Measurements from ENCODE around the gene CAPN7.

CAPN7 gene

GRCh38 chr3:15211937-15212336, 5.9 kb downstream of the CAPN7 start:
- no peak for TF ChIP-seq CTCF (IDR thresholded peaks at IDR 0.05; ENCODE audit: control insufficient read depth, extremely low read depth, insufficient read depth)
- H3K4me3 ChIP-seq (ENCODE audit: low read depth, low read length), result no peak overlapping the region
- no peak for DNase-seq (ENCODE audit: low read depth)

GRCh38 chr3:15214758-15215157, 8.7 kb downstream of the CAPN7 start:
- no peak overlapping the region for H3K4me3 ChIP-seq (ENCODE audit: low read depth, low read length)
- TF ChIP-seq CTCF (IDR thresholded peaks at IDR 0.05; ENCODE audit: control insufficient read depth, extremely low read depth, insufficient read depth), result no peak
- DNase-seq (ENCODE audit: low read depth), result no peak

GRCh38 chr3:15215996-15216395, 9.9 kb downstream of the CAPN7 start:
- TF ChIP-seq CTCF (IDR thresholded peaks at IDR 0.05; ENCODE audit: control insufficient read depth, extremely low read depth, insufficient read depth), result no peak

GRCh38 chr3:15216501-15216900, 10.5 kb downstream of the CAPN7 start:
- no peak for DNase-seq (ENCODE audit: low read depth)
- no peak for TF ChIP-seq CTCF (IDR thresholded peaks at IDR 0.05; ENCODE audit: control insufficient read depth, extremely low read depth, insufficient read depth)
- no peak overlapping the region for H3K4me3 ChIP-seq (ENCODE audit: low read depth, low read length)

More at GRCh38 chr3:15215996-15216395, 9.9 kb downstream of the CAPN7 start:
- no peak overlapping the region for H3K4me3 ChIP-seq (ENCODE audit: low read depth, low read length)
- DNase-seq (ENCODE audit: low read depth), result no peak

- TF ChIP-seq CTCF (IDR thresholded peaks at IDR 0.05; ENCODE audit: control insufficient read depth, extremely low read depth, insufficient read depth), result no peak
- no peak for DNase-seq (ENCODE audit: low read depth)
- no peak overlapping the region for H3K4me3 ChIP-seq (ENCODE audit: low read depth, low read length)
Observed at GRCh38 chr3:15217011-15217671, 11.1 kb downstream of the CAPN7 start.

- H3K4me3 ChIP-seq (ENCODE audit: low read depth, low read length), result no peak overlapping the region
Observed at GRCh38 chr3:15217841-15218267, 11.8 kb downstream of the CAPN7 start.

More at GRCh38 chr3:15217841-15218267, 11.8 kb downstream of the CAPN7 start:
- no peak for TF ChIP-seq CTCF (IDR thresholded peaks at IDR 0.05; ENCODE audit: control insufficient read depth, extremely low read depth, insufficient read depth)
- DNase-seq (ENCODE audit: low read depth), result no peak
